ENCODE measurements around the gene LRRC72. TPM values are rescaled to one million over a fixed set of nuclear protein-coding genes. Genes with fewer than 3 reads are reported as not detected.
"Not testable (repeated sequence)": the region's sequence is repeated elsewhere in the genome, so short reads cannot be mapped to it uniquely, and the experiment has no call there.

Gene LRRC72
- total and polyA plus RNA-seq, 2 experiments from 2014 or later: not detected

DNA sequence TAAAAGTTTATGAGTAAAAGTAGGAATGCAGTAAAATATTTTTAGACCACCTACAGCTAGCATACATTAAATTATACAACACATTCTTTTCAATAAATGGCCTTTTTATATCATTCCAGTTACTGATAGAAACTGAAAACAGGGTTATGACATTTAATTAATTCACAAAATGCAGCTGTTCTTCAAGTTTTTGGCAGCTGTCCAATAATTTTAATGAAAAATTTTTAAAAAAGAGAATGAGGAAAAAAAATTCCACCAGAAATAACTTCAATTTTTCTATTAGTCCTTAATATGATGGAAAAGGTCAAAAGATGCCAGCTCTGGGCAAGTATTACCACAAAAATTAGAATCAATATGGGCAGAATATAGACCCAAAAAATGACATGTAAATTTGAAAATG, 11.9 kb upstream of the LRRC72 start:
- no peak overlapping the region for H3K4me3 ChIP-seq
- H3K4me1 ChIP-seq (ENCODE audit: insufficient read depth): no peaks in the 10 kb centered on the region
- no peak overlapping the region for H3K27ac ChIP-seq
- no peaks in the 10 kb centered on the region for H3K79me2 ChIP-seq
- no peaks in the 10 kb centered on the region for H4K20me1 ChIP-seq (ENCODE audit: insufficient read depth, poor library complexity, severe bottlenecking)
- no peak for DNase-seq (ENCODE audit: low spot score)
- no peaks in the 10 kb centered on the region for H3K9me2 ChIP-seq (replicated peaks; ENCODE audit: insufficient read depth)
- H3K9me3 ChIP-seq (ENCODE audit: low read depth): no peaks in the 10 kb centered on the region
- no peak overlapping the region for H2AFZ ChIP-seq
- TF ChIP-seq, protein P1, sequence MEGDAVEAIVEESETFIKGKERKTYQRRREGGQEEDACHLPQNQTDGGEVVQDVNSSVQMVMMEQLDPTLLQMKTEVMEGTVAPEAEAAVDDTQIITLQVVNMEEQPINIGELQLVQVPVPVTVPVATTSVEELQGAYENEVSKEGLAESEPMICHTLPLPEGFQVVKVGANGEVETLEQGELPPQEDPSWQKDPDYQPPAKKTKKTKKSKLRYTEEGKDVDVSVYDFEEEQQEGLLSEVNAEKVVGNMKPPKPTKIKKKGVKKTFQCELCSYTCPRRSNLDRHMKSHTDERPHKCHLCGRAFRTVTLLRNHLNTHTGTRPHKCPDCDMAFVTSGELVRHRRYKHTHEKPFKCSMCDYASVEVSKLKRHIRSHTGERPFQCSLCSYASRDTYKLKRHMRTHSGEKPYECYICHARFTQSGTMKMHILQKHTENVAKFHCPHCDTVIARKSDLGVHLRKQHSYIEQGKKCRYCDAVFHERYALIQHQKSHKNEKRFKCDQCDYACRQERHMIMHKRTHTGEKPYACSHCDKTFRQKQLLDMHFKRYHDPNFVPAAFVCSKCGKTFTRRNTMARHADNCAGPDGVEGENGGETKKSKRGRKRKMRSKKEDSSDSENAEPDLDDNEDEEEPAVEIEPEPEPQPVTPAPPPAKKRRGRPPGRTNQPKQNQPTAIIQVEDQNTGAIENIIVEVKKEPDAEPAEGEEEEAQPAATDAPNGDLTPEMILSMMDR (IDR thresholded peaks at IDR 0.05; ENCODE audit: poor library complexity): no peak
- no peak for TF ChIP-seq EZH2 (IDR thresholded peaks at IDR 0.05; ENCODE audit: borderline replicate concordance)
- TF ChIP-seq EZH2phosphoT487 (IDR thresholded peaks at IDR 0.05; ENCODE audit: low read depth, severe bottlenecking, unreplicated experiment): no peak
- no peak overlapping the region for H3K4me2 ChIP-seq
- no peaks in the 10 kb centered on the region for H3K27me3 ChIP-seq
- H3K36me3 ChIP-seq (replicated peaks; ENCODE audit: insufficient read depth, low read depth): no peaks in the 10 kb centered on the region

- Histone ChIP-seq H2AFZ (no peak overlapping the region), H3K4me2 (no peak overlapping the region), H3K9me2 (replicated peaks; ENCODE audit: insufficient read depth) (no peaks in the 10 kb centered on the region), H3K27ac (no peak overlapping the region), H3K4me3 (no peak overlapping the region), H3K79me2 (no peaks in the 10 kb centered on the region), H3K4me1 (ENCODE audit: insufficient read depth) (no peaks in the 10 kb centered on the region), H4K20me1 (ENCODE audit: insufficient read depth, poor library complexity, severe bottlenecking) (no peaks in the 10 kb centered on the region), H3K36me3 (replicated peaks; ENCODE audit: insufficient read depth, low read depth) (no peaks in the 10 kb centered on the region), H3K27me3 (no peaks in the 10 kb centered on the region), H3K9me3 (ENCODE audit: low read depth) (no peaks in the 10 kb centered on the region)
- no peak for DNase-seq (ENCODE audit: low spot score)
- TF ChIP-seq, protein P1 (IDR thresholded peaks at IDR 0.05; ENCODE audit: poor library complexity): no peak
- TF ChIP-seq EZH2phosphoT487 (IDR thresholded peaks at IDR 0.05; ENCODE audit: low read depth, severe bottlenecking, unreplicated experiment) (no peak), EZH2 (IDR thresholded peaks at IDR 0.05; ENCODE audit: borderline replicate concordance) (no peak)
- 98% methylated on average over 2 of the region's 2 CpGs for WGBS (ENCODE audit: low lambda C conversion rate, missing lambda C conversion rate)
Observed at GRCh38 chr7:16515785-16516685, 10.6 kb upstream of the LRRC72 start.

DNA sequence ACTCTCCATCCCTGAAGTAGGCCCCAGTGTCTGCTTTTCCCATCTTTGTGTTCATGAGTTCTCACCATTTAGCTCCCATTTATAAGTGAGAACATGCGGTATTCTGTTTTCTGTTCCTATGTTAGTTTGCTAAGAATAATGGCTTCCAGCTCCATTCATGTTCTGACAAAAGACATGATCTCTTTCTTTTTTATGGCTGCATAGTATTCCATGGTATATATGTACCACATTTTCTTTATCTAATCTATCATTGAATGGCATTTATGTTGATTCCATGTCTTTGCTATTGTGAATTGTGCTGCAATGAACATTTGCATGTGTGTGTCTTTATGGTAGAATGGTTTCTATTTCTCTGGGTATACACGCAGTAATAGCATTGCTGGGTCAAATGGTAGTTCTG, 6.6 kb upstream of the LRRC72 start:
- H3K9me3 ChIP-seq (ENCODE audit: low read depth); H4K20me1 ChIP-seq (ENCODE audit: insufficient read depth, poor library complexity, severe bottlenecking); H3K4me1 ChIP-seq (ENCODE audit: insufficient read depth); H3K79me2 ChIP-seq; H3K9me2 ChIP-seq (replicated peaks; ENCODE audit: insufficient read depth); H3K4me2 ChIP-seq; H2AFZ ChIP-seq; DNase-seq (ENCODE audit: low spot score); H3K27ac ChIP-seq; H3K4me3 ChIP-seq; H3K36me3 ChIP-seq (replicated peaks; ENCODE audit: insufficient read depth, low read depth); H3K27me3 ChIP-seq: not testable (repeated sequence)
- WGBS (ENCODE audit: low lambda C conversion rate, missing lambda C conversion rate): 94% methylated on average over 2 of the region's 2 CpGs

DNA sequence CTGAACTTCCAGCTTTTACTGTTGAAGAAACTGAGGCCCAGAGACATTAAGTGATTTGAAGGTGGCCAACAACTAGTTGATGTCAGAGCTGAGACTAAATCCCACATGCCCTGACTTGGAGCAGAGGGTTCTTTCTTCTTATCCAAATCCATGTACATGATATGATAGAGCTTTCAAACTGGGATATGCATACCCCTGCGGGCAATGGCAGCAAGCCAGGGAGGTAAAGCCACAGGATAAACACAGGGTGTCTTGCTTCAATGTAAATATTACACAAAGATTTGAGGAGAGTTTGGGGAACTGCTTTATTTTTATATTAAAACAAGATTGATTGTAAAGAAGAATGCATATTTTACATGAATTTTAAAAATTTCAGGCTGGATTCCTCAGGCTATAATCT, 2.3 kb upstream of the LRRC72 start:
- no peak overlapping the region for H3K4me3 ChIP-seq
- H4K20me1 ChIP-seq (ENCODE audit: insufficient read depth, poor library complexity, severe bottlenecking): no peaks in the 10 kb centered on the region
- no peaks in the 10 kb centered on the region for H3K4me1 ChIP-seq (ENCODE audit: insufficient read depth)
- no peak overlapping the region for H3K4me2 ChIP-seq
- H3K36me3 ChIP-seq (replicated peaks; ENCODE audit: insufficient read depth, low read depth): no peaks in the 10 kb centered on the region
- no peaks in the 10 kb centered on the region for H3K27me3 ChIP-seq
- H3K9me2 ChIP-seq (replicated peaks; ENCODE audit: insufficient read depth): no peaks in the 10 kb centered on the region
- no peak for DNase-seq (ENCODE audit: low spot score)
- H3K9me3 ChIP-seq (ENCODE audit: low read depth): no peaks in the 10 kb centered on the region
- no peak for TF ChIP-seq EZH2 (IDR thresholded peaks at IDR 0.05; ENCODE audit: borderline replicate concordance)
- TF ChIP-seq EZH2phosphoT487 (IDR thresholded peaks at IDR 0.05; ENCODE audit: low read depth, severe bottlenecking, unreplicated experiment): no peak
- TF ChIP-seq, protein P1 (IDR thresholded peaks at IDR 0.05; ENCODE audit: poor library complexity): no peak
- H2AFZ ChIP-seq: no peak overlapping the region
- WGBS (ENCODE audit: low lambda C conversion rate, missing lambda C conversion rate): 67% methylated on average over 1 of the region's 1 CpG
- no peak overlapping the region for H3K27ac ChIP-seq
- H3K79me2 ChIP-seq: no peaks in the 10 kb centered on the region

All from hepatocyte (in vitro differentiated cells).